HG03469 (cell line): ENCODE results near the gene CEL.
A peak's percentile ranks its signal among the peaks of the same experiment; 100 is the strongest.

Experiments used
- ATAC-seq: cut with Tn5 transposase; IDR thresholded peaks from one replicate; pipeline ENCODE4 v1.9.1; 2021; ENCODE audit warnings: mild to moderate bottlenecking, moderate library complexity, moderate number of reproducible peaks; ENCODE audit not compliant: unreplicated experiment

The CEL gene

DNA sequence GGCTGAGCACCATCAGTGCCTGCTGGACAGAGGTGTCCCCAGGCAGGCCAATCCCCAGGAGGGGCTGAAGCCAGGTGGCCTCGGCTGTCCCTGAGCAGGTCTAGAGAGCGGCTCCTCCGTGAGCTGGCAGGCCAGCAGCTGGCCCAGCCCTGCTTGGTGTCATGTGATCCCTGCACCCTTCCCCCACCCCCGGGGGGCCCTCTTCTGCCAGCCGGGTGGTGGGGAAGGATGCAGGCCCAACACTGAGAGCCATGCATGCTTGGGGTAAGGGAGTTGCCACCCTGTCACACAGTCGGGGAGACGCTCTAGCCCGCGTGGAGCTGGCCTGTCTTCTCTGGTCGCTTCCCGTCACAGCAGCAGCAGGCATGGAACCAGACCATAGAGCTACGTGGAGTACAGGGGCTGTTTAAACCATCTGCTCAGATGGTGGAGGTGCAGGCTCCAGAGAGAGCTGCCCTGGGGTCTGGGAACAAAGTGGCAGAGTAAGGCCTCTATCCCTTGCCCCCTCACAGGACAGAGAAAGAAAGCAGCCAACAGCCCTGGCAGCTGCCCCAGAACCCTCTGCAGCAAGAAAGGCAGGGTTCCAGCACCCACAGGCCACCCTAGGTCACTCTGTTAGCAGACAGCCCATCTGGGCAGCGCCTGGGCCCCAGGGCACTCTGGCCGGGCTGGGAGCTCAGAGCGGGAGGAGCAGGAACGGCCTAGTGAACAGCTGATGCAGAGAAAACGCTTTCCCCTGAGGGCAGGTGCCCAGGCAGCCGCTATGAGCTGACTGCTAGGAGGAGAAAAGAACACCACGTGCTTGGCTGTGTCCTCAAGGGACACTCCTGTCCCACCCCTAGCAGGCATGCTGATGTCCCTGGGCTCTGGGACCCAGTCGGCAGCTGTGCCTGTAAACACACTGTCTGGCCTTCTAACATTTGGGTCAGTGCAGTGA lies 52.4 kb downstream of the CEL start:
- no peak for ATAC-seq

DNA sequence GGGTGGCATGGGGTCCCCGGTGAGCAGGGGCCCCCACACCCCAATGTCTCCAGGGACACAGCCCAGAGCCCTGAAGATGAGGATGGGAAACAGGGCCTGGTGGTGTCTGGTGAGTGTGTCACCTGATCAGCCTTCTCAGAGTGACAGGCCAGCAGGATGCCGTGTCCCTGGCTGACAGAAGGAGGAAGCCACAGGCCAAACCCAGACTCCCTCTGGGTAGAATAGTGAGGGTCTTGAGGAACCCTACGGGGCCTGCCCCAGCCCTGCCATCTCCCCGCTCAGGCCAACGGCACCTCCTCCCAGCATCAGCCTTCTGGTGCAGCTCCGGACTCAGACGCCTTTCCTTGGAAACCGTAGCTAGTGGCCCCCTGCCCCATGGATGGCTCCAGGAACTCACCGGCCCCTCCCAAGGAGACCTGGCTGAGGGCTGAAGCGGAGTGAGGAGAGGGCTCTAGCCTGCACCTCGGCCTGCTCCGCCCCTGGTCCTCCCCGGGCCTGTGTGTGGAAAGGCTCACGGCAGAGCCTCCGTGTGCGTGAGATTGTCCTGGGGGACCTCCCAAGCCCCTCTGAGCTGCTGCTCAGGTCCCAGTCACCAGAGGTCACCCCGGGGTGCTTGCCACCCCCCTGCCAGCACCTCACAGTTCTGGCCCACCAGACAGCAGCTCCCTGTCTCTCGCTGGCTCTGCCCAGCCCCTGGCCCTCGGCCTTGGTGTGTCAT lies 53.3 kb downstream of the CEL start:
- no peak for ATAC-seq

DNA sequence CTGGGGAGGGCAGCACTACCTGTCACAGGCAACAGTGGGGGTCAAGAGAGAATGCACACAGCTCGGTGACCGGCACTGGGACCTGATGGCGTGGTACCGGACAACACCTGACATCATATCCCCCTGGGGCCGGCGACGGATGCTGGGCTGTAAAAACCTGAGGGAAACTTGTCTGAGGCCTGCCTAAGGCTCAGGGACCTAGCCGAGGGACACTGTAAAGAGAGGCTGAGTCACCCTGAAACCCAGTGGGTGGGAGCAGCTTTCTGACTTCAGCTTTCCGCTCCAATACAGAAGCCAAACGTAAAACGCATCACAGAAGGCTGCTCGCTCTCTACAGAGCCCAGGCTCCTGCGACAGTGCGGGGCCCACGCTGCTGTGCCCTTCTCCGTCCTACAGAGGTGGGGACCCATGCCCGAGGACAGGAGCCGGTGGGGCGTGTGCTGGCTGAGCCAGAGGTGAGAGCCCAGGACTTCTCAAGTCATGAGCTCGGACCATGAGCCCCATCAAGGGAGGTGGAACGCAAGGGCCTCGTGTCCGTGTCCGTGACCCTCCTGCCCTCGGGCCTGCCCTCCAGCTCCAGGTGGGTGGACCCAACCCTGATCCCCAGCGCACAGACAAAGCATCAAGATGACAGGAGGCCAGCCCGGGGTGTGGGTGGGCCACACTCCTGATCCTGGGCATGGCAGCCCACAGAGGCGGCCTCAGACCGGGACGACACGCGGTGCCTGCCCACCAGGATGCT lies 54.0 kb downstream of the CEL start:
- peak; percentile 42 for ATAC-seq

DNA sequence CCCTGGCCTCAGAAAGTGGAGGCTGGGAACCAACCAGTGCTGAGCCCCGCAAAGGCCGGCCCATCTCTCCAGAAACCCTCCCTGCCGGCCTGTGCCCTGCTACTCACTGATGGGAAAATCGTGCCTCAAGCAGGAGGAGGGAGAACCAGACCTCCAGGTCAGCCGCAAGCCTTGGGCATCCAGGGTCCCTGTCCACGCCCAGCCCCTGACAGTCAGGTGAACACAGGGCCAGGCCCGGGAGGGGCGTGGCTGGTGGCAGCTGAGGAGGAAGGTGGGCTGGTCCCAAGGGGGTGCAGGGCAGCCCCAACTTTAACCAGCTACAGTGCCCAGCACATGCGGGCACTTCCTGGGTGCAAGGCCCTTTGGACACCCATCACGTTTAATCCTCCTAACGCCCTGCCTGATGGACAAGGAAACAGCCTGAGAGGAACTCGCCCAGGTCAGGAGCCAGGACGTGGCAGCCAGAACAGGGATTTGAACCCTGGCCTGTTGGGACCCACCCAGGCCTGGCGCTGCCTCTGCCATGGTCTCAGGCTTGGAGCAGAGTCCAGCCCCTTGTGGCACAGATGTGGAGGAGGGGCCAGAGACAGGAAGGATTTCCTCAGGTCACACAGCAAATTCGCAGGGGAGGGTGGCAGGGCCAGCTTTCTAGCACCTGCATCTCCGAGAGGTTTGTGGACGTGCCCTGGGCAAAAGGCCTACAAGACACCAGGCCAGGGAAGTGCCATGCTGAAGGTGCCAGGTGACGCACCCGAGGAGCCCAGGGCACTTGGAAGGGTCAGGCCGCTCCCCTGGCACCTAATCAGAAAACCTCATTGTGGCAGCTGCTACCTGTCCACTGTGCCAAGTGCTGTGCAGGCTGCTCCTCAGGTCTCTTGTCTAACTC lies 54.8 kb downstream of the CEL start:
- no peak for ATAC-seq

DNA sequence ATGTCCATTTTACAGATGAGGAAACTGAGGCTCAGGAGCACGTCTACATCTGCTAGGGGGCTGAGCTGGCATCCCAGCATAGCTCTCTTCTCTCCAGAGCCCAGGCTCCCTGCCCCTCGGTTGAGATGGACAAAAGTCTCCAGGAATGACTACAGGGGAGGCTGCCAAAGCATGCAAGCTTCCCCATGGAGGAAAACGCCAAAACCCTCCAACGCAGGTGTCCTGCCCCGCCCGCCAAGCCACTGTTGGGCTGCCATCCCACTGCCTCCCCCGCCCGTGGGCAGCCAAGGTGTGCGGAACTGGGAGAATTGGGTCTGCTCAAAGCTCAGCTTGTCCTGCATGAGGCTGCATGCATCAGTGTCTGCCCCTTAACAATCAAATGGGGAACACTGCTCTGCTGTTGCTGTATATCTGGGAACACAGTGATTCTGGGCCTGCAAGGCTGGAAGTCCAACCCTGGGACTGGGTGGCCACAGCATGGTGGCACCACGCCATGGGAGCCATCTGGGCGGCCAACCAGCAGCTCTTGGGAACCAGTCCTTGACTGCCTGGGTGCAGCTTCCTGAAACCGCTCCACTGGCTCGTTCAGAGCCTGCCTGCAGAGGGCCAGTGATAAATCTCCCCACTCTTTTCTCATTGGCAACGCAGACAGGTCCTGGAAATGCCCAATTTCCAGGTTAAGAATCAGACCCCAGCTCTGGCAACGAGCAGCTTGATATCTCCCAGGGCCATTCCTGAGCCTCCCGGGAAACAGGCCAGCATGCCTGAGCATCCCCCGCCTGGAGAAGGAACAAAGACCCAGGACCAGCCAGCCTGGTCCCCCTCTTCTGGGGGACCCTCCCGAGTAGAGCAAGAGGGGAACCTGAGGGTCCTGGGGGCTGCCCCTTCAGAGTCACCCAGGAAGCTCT lies 55.7 kb downstream of the CEL start:
- ATAC-seq = no peak

DNA sequence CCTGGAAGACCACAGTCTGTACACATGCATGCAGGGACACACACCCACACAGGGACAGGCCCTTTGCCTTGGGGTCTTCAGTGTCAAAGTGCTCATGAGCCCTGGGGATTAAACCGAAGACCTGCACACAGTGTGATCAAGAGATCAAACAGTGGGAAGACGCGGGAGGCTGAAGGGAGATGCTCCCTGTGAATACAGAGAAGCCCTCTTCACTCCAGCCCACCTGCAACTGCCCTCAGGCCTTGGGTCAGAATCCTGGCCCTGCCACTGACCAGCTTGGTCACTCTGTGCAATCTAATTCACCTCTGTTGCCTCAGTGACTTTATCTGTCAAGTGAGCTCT lies 56.4 kb downstream of the CEL start:
- no peak for ATAC-seq

DNA sequence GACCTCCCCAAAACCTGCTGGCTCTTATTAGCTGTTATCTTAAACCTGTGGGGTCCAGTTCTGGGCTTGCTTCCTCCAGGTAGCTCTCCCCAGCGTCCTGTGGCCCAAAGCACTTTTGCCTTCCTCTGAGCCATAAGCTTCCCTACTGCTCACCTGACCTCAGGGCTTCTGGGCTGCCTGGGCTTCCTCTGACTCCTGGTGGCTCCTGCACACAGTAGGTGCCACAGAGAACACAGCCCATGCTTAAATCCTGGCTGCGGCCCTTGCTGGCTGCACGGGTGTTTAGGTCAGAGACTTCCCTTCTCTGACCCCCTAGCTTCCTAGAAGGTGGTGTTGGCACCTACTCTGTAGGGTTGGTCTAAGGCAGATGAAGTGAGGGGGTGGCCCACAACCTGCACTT lies 56.8 kb downstream of the CEL start:
- ATAC-seq = no peak

DNA sequence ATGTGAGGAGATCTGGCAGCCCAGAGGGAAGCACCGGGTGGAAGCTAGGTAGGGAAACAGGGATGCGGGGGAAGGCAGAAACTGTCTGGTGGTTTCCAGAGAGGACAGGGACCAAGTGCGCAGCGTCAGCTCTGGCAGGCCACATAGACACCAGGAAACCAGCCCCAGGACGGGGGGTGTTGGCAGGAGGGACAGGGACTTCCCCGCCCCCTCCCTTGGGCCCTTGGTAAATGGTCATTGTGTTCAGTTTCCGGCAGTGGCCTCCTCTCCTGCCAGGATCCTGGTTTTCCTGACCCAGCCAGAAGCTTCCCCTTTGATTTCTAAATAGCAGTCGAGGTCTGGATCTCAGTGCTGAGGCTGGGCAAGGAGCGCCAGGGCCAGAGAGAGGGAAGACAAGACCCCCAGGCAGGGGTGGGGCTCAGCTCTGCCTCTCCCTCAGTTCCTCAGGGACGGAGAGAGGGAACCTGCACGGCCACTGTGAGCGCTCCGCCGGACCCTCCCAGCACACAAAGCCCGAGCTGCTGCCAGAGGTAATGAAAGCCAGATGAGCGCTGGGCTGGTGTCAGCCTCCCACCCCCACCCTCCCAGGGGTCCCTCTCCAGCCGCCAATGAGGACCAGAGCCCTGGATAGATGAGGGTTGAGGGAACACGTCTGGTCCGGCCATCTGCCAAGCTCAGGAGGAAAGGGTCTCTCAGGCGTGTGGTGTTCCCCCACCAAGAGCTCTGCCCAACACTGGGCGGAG lies 57.5 kb downstream of the CEL start:
- ATAC-seq = no peak

DNA sequence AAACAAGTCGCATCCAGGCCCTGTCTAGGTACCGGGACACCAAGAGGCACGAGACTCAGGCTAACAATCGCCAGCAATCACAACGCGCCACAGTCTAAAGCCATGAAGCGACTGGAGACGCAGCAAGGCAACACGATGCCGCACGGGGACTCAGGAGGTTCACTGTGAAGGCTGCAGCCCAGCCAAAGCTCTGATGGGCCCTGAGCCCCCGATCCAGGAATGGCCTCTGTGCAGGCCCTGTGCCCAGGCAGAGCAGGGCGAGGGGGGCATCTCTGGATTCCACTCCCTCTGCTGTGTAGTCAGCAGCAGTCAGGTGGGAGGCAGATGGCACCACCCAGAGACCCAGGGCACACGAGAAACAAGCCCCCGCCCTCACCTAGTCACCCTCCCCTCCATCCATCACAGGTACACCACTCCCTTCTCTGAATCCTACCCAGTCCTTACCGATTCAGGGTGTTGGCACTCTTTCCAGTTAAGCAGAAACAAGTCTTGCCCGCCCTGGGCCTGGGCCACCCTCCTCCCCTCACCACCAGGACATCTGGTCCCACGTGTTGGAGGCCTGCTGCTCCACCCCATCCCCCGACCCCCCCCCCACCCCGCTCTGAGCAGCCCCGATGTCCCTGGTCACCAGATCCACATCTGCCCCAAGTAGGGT lies 58.2 kb downstream of the CEL start:
- no peak for ATAC-seq

DNA sequence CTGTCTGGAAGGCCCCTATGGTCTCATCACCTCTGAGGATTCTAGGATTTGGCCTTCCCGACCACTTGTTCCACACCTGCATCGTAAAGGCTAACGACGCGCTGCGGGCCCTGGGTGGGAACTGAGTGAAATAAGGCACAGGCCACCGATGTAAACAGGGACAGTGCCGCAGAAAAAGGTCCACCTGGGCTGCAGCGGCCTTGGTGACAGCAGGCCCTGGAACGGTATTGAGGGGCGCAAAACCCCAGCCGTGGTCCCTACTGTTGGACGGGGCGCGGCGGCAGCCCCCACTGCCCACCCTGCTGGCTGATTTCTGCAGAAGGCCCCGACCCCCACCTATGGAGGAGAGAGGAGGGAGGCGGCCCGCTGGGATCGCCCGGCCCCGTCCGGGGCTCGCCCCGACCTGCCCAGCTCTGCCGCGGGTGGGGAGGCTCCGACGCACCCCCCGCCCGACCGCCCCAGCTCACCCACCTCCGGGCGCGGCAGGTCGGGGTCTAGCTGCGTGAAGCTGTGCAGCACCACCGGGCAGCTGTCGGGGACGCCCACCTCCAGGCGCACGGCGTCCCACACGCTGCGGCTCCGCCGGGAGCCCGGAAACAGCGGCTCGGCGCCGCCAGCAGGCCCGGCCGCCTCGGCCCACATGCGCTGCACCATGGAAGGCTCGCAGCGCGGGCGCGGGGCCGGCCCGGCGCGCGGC lies 58.9 kb downstream of the CEL start:
- peak; percentile 27 for ATAC-seq
